GM12874 (cell line): ENCODE data around the gene KNDC1.

ENCODE experiments used
- TF ChIP-seq, protein P1 (sequence below): IDR thresholded peaks from 2 replicates; pipeline ENCODE4 v1.5.1; 2011; ENCODE audit warnings: low read depth, mild to moderate bottlenecking, control low read depth, low read length, moderate library complexity; ENCODE audit not compliant: insufficient read depth

KNDC1 gene

GRCh38 chr10:133202778-133203651, 43.0 kb downstream of the KNDC1 start:
- TF ChIP-seq, protein P1, sequence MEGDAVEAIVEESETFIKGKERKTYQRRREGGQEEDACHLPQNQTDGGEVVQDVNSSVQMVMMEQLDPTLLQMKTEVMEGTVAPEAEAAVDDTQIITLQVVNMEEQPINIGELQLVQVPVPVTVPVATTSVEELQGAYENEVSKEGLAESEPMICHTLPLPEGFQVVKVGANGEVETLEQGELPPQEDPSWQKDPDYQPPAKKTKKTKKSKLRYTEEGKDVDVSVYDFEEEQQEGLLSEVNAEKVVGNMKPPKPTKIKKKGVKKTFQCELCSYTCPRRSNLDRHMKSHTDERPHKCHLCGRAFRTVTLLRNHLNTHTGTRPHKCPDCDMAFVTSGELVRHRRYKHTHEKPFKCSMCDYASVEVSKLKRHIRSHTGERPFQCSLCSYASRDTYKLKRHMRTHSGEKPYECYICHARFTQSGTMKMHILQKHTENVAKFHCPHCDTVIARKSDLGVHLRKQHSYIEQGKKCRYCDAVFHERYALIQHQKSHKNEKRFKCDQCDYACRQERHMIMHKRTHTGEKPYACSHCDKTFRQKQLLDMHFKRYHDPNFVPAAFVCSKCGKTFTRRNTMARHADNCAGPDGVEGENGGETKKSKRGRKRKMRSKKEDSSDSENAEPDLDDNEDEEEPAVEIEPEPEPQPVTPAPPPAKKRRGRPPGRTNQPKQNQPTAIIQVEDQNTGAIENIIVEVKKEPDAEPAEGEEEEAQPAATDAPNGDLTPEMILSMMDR = no peak

- TF ChIP-seq, protein P1 = no peak
These were observed 43.7 kb downstream of the KNDC1 start for GRCh38 chr10:133203652-133204195.

DNA sequence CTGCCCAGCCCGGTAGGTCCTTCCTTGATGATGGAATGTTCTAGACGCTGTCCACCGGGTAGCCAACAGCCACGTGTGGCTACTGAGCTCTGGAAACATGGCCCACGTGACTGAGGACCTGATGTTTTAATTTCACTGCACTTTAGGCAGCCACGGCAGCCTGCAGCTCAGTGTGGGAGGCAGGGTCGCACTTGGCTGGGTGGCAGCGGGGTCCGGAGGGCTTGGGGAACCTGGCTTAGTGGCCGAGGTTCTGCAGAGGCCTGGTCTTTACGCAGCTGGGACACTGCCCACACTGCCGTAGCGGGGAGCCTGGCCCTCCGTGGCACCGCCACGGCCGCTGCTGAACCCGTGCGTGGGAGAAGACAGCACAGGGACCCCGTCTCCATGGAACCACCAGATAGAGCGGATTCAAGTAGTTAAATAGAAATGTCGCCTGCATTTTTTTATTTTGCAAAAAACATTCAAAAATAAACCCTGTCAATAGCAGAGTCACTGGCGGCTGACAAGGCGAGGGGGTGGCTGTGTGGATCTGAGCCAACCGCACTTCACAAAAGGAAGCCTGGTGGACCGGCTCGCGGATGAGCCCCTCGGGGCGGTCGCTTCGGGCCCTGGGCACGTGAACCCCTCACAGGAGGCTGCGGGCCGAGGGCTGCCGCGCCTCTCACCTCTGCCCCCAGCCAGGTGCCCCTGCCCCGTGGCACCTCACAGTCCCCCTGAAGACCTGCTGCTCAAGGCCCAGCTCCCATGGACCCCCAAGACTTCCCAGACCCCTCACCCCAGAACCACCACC, 44.4 kb downstream of the KNDC1 start:
- TF ChIP-seq, protein P1 = no peak

GRCh38 chr10:133205146-133205545, 45.1 kb downstream of the KNDC1 start:
- TF ChIP-seq, protein P1 = no peak

- TF ChIP-seq, protein P1 = no peak
These were observed 46.5 kb downstream of the KNDC1 start for GRCh38 chr10:133206356-133207040.

GRCh38 chr10:133207041-133207600, 47.1 kb downstream of the KNDC1 start:
- TF ChIP-seq, protein P1 = no peak
